Trophoblast cell (in vitro differentiated cells and primary cell): ENCODE data around the gene C13orf46.

ENCODE experiments used
- DNase-seq, 2 donors: peaks; one replicate each; pipeline ENCODE4 v3.0.0-alpha.2; 2016
- H2AFZ ChIP-seq: 2 replicates; pipeline ENCODE4 v1.6.1; 2013; ENCODE audit warnings: low read length, moderate library complexity, mild to moderate bottlenecking; ENCODE audit not compliant: insufficient read depth, poor library complexity
- H2AK5ac ChIP-seq: 2 replicates; pipeline ENCODE4 v1.6.1; 2013; ENCODE audit warnings: mild to moderate bottlenecking, low read length
- H2BK120ac ChIP-seq: 2 replicates; pipeline ENCODE4 v1.6.1; 2013; ENCODE audit warnings: low read length, mild to moderate bottlenecking, moderate library complexity; ENCODE audit not compliant: insufficient read depth, poor library complexity
- H2BK12ac ChIP-seq: 2 replicates; pipeline ENCODE4 v1.6.1; 2013; ENCODE audit warnings: mild to moderate bottlenecking, low read length, moderate library complexity
- H2BK5ac ChIP-seq: 2 replicates; pipeline ENCODE4 v1.6.1; 2013; ENCODE audit warnings: low read length, low read depth, moderate library complexity, mild to moderate bottlenecking; ENCODE audit not compliant: poor library complexity
- H3K14ac ChIP-seq: 2 replicates; pipeline ENCODE4 v1.6.1; 2013; ENCODE audit warnings: mild to moderate bottlenecking, low read length
- H3K18ac ChIP-seq: 2 replicates; pipeline ENCODE4 v1.6.1; 2013; ENCODE audit warnings: mild to moderate bottlenecking, low read length
- H3K23ac ChIP-seq: 2 replicates; pipeline ENCODE4 v1.6.1; 2013; ENCODE audit warnings: low read length
- H3K27ac ChIP-seq: 2 replicates; pipeline ENCODE4 v1.5.1; 2013; ENCODE audit warnings: low read depth, mild to moderate bottlenecking, inconsistent platforms, low read length, moderate library complexity
- H3K27me3 ChIP-seq: 2 replicates; pipeline ENCODE4 v1.6.1; 2013; ENCODE audit warnings: inconsistent platforms, mild to moderate bottlenecking, low read length, moderate library complexity; ENCODE audit not compliant: insufficient read depth
- H3K36me3 ChIP-seq, 2 experiments: 1 replicate in 1 of 2; 2 replicates in 1 of 2; pipeline ENCODE4 v1.6.1; 2013; ENCODE audit warnings: low read length in 2 of 2, mild to moderate bottlenecking in 2 of 2, moderate library complexity in 1 of 2; ENCODE audit not compliant: insufficient read depth in 2 of 2, control insufficient read depth in 1 of 2
- H3K4ac ChIP-seq: 2 replicates; pipeline ENCODE4 v1.6.1; 2013; ENCODE audit warnings: low read depth, mild to moderate bottlenecking, low read length, moderate library complexity
- H3K4me1 ChIP-seq, 2 experiments: 1 replicate in 1 of 2; 2 replicates in 1 of 2; pipeline ENCODE4 v1.6.1; 2013; ENCODE audit warnings: low read length in 2 of 2, mild to moderate bottlenecking in 2 of 2, moderate library complexity in 1 of 2; ENCODE audit not compliant: insufficient read depth in 2 of 2, control insufficient read depth in 1 of 2
- H3K4me2 ChIP-seq: 2 replicates; pipeline ENCODE4 v1.6.1; 2013; ENCODE audit warnings: inconsistent platforms, mild to moderate bottlenecking, low read length, moderate library complexity
- H3K4me3 ChIP-seq: 2 replicates; pipeline ENCODE4 v1.5.1; 2013; ENCODE audit warnings: mild to moderate bottlenecking, low read depth, low read length, inconsistent platforms
- H3K79me1 ChIP-seq: one replicate; pipeline ENCODE4 v1.6.1; 2013; ENCODE audit warnings: low read length
- H3K79me2 ChIP-seq: 2 replicates; pipeline ENCODE4 v1.6.1; 2013; ENCODE audit warnings: low read length, mild to moderate bottlenecking; ENCODE audit not compliant: control insufficient read depth, insufficient read depth, poor library complexity
- H3K9ac ChIP-seq: 2 replicates; pipeline ENCODE4 v1.6.1; 2013; ENCODE audit warnings: mild to moderate bottlenecking, low read length
- H3K9me3 ChIP-seq: 2 replicates; pipeline ENCODE4 v1.6.1; 2013; ENCODE audit warnings: low read depth, mild to moderate bottlenecking, control low read depth, inconsistent platforms, low read length; ENCODE audit not compliant: insufficient read depth
- H4K12ac ChIP-seq: 2 replicates; pipeline ENCODE4 v1.6.1; 2013; ENCODE audit warnings: low read depth, mild to moderate bottlenecking, low read length, moderate library complexity
- H4K8ac ChIP-seq: 2 replicates; pipeline ENCODE4 v1.6.1; 2013; ENCODE audit warnings: low read depth, mild to moderate bottlenecking, low read length, moderate library complexity
- H4K91ac ChIP-seq: one replicate; pipeline ENCODE4 v1.6.1; 2013; ENCODE audit warnings: low read depth, mild to moderate bottlenecking, low read length, moderate library complexity
- WGBS: extraction: QIAGEN DNeasy Blood & Tissue Kit; methylation state at CpG from one replicate; pipeline ENCODE4 v1.1.7; 2013; ENCODE audit warnings: missing lambda C conversion rate; ENCODE audit not compliant: insufficient read length, insufficient coverage; ENCODE audit errors: extremely low coverage; 5-methylcytosine and 5-hydroxymethylcytosine counted together

The C13orf46 gene

DNA sequence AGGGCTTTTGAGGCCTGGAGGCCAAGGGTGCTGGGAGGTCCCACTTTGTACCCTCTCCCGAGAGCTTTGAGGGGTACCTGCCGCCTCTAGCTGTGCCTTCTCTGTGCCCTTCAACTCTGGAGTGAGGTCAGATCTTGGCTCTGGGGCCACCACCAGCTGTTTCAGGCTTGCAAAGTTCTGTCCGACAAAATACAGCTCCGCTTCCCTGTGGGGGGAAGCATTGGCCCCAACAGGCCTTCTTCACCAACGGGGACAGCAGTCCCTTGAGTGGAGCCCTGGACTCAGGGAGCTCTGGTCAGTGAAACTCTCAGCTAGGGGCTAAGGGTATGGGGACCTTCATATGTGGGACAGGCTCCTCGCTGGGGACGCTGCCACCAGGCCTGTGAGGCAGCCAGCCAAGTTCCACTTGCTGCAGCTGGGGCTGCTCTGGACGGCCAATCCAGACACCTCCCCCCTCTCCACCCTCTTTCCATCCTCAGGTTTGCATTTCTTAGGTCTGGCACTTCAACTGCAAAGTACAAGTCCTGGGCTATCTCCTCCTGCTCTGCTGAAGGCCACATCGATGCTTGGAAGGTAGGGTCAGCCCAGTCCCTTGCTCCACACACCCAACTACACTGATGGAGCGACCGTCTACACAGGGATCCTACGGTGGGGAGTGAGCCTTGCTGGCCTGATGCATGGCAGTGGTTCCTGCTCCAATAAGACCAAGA lies 46.8 kb downstream of the C13orf46 start:
- no peak overlapping the region for H3K27ac ChIP-seq
- H3K23ac ChIP-seq, result no peak overlapping the region
- peaks cover 4% of the 10 kb centered on the region for H3K9me3 ChIP-seq
- WGBS, result no CpG with 5 or more reads among the region's 12 CpGs
- H3K36me3 ChIP-seq, result no peaks in the 10 kb centered on the region
- no peak overlapping the region for H3K9ac ChIP-seq
- H2AFZ ChIP-seq, result no peak overlapping the region
- H3K18ac ChIP-seq, result no peak overlapping the region
- no peak overlapping the region for H3K4me3 ChIP-seq
- H4K91ac ChIP-seq, result no peak overlapping the region
- H3K4me1 ChIP-seq, result peaks cover 16 to 20% of the 10 kb centered on the region in 2 experiments
- DNase-seq, result no peak
- no peak overlapping the region for H2BK5ac ChIP-seq
- H4K8ac ChIP-seq, result no peak overlapping the region
- H4K12ac ChIP-seq, result no peak overlapping the region
- no peak overlapping the region for H3K4ac ChIP-seq
- no peak overlapping the region for H2BK12ac ChIP-seq
- H2BK120ac ChIP-seq, result no peak overlapping the region
- no peaks in the 10 kb centered on the region for H3K79me2 ChIP-seq
- H3K27me3 ChIP-seq, result no peaks in the 10 kb centered on the region
- H3K79me1 ChIP-seq, result peaks cover 9% of the 10 kb centered on the region
- H3K4me2 ChIP-seq, result no peak overlapping the region
- no peak overlapping the region for H3K14ac ChIP-seq
- no peak overlapping the region for H2AK5ac ChIP-seq

GRCh38 chr13:113926301-113926761 lies 47.5 kb downstream of the C13orf46 start:
- H3K4me1 ChIP-seq, result peaks cover 16 to 20% of the 10 kb centered on the region in 2 experiments
- no peak overlapping the region for H3K27ac ChIP-seq
- no peak overlapping the region for H3K4me2 ChIP-seq
- H4K91ac ChIP-seq, result no peak overlapping the region
- H3K79me2 ChIP-seq, result no peaks in the 10 kb centered on the region
- no peak overlapping the region for H3K18ac ChIP-seq
- no peak overlapping the region for H2AFZ ChIP-seq
- peaks cover 9% of the 10 kb centered on the region for H3K79me1 ChIP-seq
- H3K27me3 ChIP-seq, result no peaks in the 10 kb centered on the region
- no peak overlapping the region for H3K4ac ChIP-seq
- no peak overlapping the region for H3K23ac ChIP-seq
- H3K4me3 ChIP-seq, result no peak overlapping the region
- no peak overlapping the region for H3K14ac ChIP-seq
- no peak for DNase-seq
- no peak overlapping the region for H2BK12ac ChIP-seq
- H2BK120ac ChIP-seq, result no peak overlapping the region
- H3K9ac ChIP-seq, result no peak overlapping the region
- no peak overlapping the region for H4K8ac ChIP-seq
- WGBS, result no CpG with 5 or more reads among the region's 16 CpGs
- H2BK5ac ChIP-seq, result no peak overlapping the region
- no peak overlapping the region for H2AK5ac ChIP-seq
- no peaks in the 10 kb centered on the region for H3K36me3 ChIP-seq
- H4K12ac ChIP-seq, result no peak overlapping the region
- H3K9me3 ChIP-seq, result peaks cover 5% of the 10 kb centered on the region

GRCh38 chr13:113924184-113924901 lies 49.5 kb downstream of the C13orf46 start:
- peaks cover 7% of the 10 kb centered on the region for H3K9me3 ChIP-seq
- no peak overlapping the region for H2AFZ ChIP-seq
- H3K4me2 ChIP-seq, result no peak overlapping the region
- H2AK5ac ChIP-seq, result no peak overlapping the region
- H3K27ac ChIP-seq, result no peak overlapping the region
- H3K79me1 ChIP-seq, result peaks cover 9% of the 10 kb centered on the region
- H4K91ac ChIP-seq, result no peak overlapping the region
- H4K8ac ChIP-seq, result no peak overlapping the region
- H3K14ac ChIP-seq, result no peak overlapping the region
- no peak overlapping the region for H3K4me3 ChIP-seq
- H3K18ac ChIP-seq, result no peak overlapping the region
- peaks cover 16 to 19% of the 10 kb centered on the region in 2 experiments for H3K4me1 ChIP-seq
- no peak overlapping the region for H2BK12ac ChIP-seq
- no peak for DNase-seq
- WGBS, result no CpG with 5 or more reads among the region's 7 CpGs
- H2BK5ac ChIP-seq, result no peak overlapping the region
- no peak overlapping the region for H3K23ac ChIP-seq
- no peaks in the 10 kb centered on the region for H3K27me3 ChIP-seq
- H3K36me3 ChIP-seq, result no peaks in the 10 kb centered on the region
- no peak overlapping the region for H4K12ac ChIP-seq
- H2BK120ac ChIP-seq, result no peak overlapping the region
- no peaks in the 10 kb centered on the region for H3K79me2 ChIP-seq
- H3K4ac ChIP-seq, result no peak overlapping the region
- H3K9ac ChIP-seq, result no peak overlapping the region

DNA sequence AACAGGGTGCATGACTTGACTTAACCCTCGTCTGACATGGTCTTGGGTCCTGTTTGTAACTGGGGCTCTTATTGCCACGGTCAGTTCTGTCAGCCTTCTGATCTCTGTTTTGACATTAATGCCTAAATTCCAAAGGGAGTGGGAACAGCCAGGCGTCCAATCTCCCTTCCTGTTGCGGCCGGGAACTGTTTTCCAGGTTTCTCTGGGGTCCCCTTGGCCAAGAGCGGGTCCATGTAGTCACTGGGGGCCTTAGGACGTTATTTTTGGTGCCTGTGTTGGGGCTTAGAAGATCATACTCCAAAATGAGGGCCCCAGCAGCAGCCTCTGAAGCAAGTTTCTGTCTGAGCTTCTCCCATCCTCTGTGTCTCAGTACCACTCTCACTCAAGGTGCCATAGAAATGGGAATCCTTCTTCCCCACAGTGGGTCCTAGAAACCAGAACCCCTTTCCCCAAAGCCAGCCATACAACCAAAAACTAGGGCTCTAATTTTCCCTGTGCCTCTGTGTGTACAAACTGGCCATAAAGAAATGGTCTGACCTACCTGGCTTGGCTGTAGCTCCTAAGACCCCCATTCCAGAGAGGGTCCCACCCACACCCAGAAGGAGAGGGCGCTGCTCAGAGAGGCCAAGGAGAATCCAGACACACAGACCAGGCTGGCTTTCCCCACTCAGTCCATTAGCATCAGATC lies 50.4 kb downstream of the C13orf46 start:
- H3K18ac ChIP-seq, result no peak overlapping the region
- H4K12ac ChIP-seq, result no peak overlapping the region
- no peaks in the 10 kb centered on the region for H3K79me2 ChIP-seq
- H3K14ac ChIP-seq, result no peak overlapping the region
- peaks cover 3% of the 10 kb centered on the region for H3K79me1 ChIP-seq
- peaks cover 7% of the 10 kb centered on the region for H3K9me3 ChIP-seq
- H3K9ac ChIP-seq, result no peak overlapping the region
- no peak overlapping the region for H3K4me2 ChIP-seq
- no peak for DNase-seq
- H2AFZ ChIP-seq, result no peak overlapping the region
- H4K8ac ChIP-seq, result no peak overlapping the region
- H3K4me3 ChIP-seq, result no peak overlapping the region
- H2AK5ac ChIP-seq, result no peak overlapping the region
- H3K4ac ChIP-seq, result no peak overlapping the region
- no CpG with 5 or more reads among the region's 8 CpGs for WGBS
- H2BK5ac ChIP-seq, result no peak overlapping the region
- no peak overlapping the region for H3K23ac ChIP-seq
- H3K27ac ChIP-seq, result no peak overlapping the region
- H2BK120ac ChIP-seq, result no peak overlapping the region
- H3K4me1 ChIP-seq, result peaks cover 12 to 13% of the 10 kb centered on the region in 2 experiments
- H3K36me3 ChIP-seq, result no peaks in the 10 kb centered on the region
- H2BK12ac ChIP-seq, result no peak overlapping the region
- no peaks in the 10 kb centered on the region for H3K27me3 ChIP-seq
- H4K91ac ChIP-seq, result no peak overlapping the region
